ENCODE data around the gene TEKTIP1.

The TEKTIP1 gene

GRCh38 chr19:3549816-3550215 lies 10.8 kb downstream of the TEKTIP1 start:
- TF ChIP-seq CTCF (IDR thresholded peaks at IDR 0.05; ENCODE audit: insufficient read depth, missing control alignments), result no peak
- no peak for FAIRE-seq

GRCh38 chr19:3550947-3551791 lies 12.2 kb downstream of the TEKTIP1 start:
- DNase-seq (ENCODE audit: insufficient read length, low spot score) (no peak), FAIRE-seq (no peak)
- TF ChIP-seq CTCF (IDR thresholded peaks at IDR 0.05; ENCODE audit: insufficient read depth, missing control alignments), result no peak

More at GRCh38 chr19:3549816-3550215, 10.8 kb downstream of the TEKTIP1 start:
- no peak for DNase-seq (ENCODE audit: insufficient read length, low spot score)

- no peak for DNase-seq (ENCODE audit: insufficient read length, low spot score)
- TF ChIP-seq CTCF (IDR thresholded peaks at IDR 0.05; ENCODE audit: insufficient read depth, missing control alignments), result no peak
- no peak for FAIRE-seq
Observed at GRCh38 chr19:3551792-3552095, 12.8 kb downstream of the TEKTIP1 start.

- FAIRE-seq, result no peak
- TF ChIP-seq CTCF (IDR thresholded peaks at IDR 0.05; ENCODE audit: insufficient read depth, missing control alignments), result no peak
- DNase-seq (ENCODE audit: insufficient read length, low spot score), result no peak
Observed at GRCh38 chr19:3554254-3555083, 15.5 kb downstream of the TEKTIP1 start.

- FAIRE-seq (no peak), DNase-seq (ENCODE audit: insufficient read length, low spot score) (no peak)
- TF ChIP-seq CTCF (IDR thresholded peaks at IDR 0.05; ENCODE audit: insufficient read depth, missing control alignments), result no peak
Observed at GRCh38 chr19:3555653-3556422, 16.9 kb downstream of the TEKTIP1 start.

- TF ChIP-seq CTCF (IDR thresholded peaks at IDR 0.05; ENCODE audit: insufficient read depth, missing control alignments), result no peak
- DNase-seq (ENCODE audit: insufficient read length, low spot score) (no peak), FAIRE-seq (no peak)
Observed at GRCh38 chr19:3556423-3556977, 17.5 kb downstream of the TEKTIP1 start.
